ENCODE measurements around the gene SYTL3.
A peak's percentile ranks its signal among the peaks of the same experiment; 100 is the strongest.

Gene SYTL3

DNA sequence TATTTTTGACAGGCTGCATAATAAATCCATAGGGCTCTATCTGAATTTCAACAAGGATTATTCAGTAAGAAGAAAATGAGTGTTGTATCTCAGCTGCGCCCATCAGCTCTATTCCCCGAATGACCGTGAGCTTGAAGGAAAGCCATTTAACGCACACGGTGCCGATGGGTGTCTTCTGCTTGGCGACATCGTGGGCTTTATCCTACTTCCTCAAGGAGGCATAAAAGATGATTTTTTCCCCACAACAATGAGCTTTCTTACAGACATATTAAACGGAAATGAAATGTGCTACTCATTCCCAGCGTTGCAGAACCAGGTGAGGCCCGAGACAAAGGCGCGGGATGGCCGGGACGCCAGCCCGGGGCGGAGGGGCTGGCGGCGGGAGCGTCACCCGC is 6.0 kb upstream of the SYTL3 start:
- Histone ChIP-seq H3K9ac (peak overlapping the region; percentile 81), H3K27ac (peak overlapping the region; percentile 92), H3K4me1 (peaks cover 28% of the 10 kb centered on the region), H2AFZ (peak overlapping the region; percentile 85), H3K9me3 (ENCODE audit: control insufficient read depth, low read length) (no peaks in the 10 kb centered on the region), H3K36me3 (ENCODE audit: control insufficient read depth, insufficient read depth, low read length) (no peaks in the 10 kb centered on the region), H3K4me3 (ENCODE audit: low read depth, low read length) (peak overlapping the region; percentile 97), H3K79me2 (peaks cover 19% of the 10 kb centered on the region), H3K27me3 (ENCODE audit: control insufficient read depth, insufficient read depth, low read length) (no peaks in the 10 kb centered on the region), H3K4me2 (ENCODE audit: low read length) (peak overlapping the region; percentile 94)
- TF ChIP-seq, protein P1, sequence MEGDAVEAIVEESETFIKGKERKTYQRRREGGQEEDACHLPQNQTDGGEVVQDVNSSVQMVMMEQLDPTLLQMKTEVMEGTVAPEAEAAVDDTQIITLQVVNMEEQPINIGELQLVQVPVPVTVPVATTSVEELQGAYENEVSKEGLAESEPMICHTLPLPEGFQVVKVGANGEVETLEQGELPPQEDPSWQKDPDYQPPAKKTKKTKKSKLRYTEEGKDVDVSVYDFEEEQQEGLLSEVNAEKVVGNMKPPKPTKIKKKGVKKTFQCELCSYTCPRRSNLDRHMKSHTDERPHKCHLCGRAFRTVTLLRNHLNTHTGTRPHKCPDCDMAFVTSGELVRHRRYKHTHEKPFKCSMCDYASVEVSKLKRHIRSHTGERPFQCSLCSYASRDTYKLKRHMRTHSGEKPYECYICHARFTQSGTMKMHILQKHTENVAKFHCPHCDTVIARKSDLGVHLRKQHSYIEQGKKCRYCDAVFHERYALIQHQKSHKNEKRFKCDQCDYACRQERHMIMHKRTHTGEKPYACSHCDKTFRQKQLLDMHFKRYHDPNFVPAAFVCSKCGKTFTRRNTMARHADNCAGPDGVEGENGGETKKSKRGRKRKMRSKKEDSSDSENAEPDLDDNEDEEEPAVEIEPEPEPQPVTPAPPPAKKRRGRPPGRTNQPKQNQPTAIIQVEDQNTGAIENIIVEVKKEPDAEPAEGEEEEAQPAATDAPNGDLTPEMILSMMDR (IDR thresholded peaks at IDR 0.05) = no peak

- Histone ChIP-seq H3K4me1 (peaks cover 28% of the 10 kb centered on the region), H3K9me3 (ENCODE audit: control insufficient read depth, low read length) (no peaks in the 10 kb centered on the region), H3K27ac (peak within 1 kb of the TSS; percentile 92), H3K4me2 (ENCODE audit: low read length) (peak within 1 kb of the TSS; percentile 94), H2AFZ (peak within 1 kb of the TSS; percentile 85), H3K27me3 (ENCODE audit: control insufficient read depth, insufficient read depth, low read length) (no peaks in the 10 kb centered on the region), H3K79me2 (peaks cover 13% of the 10 kb centered on the region), H3K9ac (peak within 1 kb of the TSS; percentile 81), H3K36me3 (ENCODE audit: control insufficient read depth, insufficient read depth, low read length) (no peaks in the 10 kb centered on the region), H3K4me3 (ENCODE audit: low read depth, low read length) (peak within 1 kb of the TSS; percentile 97)
- TF ChIP-seq, protein P1 (IDR thresholded peaks at IDR 0.05) = no peak
Observed at GRCh38 chr6:158644231-158645063, 5.4 kb upstream of the SYTL3 start, which contains the start of gene DYNLT1. Gene DYNLT1, minus strand, starts transcription at chr6:158644743. Its CDS starts 35 bp downstream, at chr6:158644708.

DNA sequence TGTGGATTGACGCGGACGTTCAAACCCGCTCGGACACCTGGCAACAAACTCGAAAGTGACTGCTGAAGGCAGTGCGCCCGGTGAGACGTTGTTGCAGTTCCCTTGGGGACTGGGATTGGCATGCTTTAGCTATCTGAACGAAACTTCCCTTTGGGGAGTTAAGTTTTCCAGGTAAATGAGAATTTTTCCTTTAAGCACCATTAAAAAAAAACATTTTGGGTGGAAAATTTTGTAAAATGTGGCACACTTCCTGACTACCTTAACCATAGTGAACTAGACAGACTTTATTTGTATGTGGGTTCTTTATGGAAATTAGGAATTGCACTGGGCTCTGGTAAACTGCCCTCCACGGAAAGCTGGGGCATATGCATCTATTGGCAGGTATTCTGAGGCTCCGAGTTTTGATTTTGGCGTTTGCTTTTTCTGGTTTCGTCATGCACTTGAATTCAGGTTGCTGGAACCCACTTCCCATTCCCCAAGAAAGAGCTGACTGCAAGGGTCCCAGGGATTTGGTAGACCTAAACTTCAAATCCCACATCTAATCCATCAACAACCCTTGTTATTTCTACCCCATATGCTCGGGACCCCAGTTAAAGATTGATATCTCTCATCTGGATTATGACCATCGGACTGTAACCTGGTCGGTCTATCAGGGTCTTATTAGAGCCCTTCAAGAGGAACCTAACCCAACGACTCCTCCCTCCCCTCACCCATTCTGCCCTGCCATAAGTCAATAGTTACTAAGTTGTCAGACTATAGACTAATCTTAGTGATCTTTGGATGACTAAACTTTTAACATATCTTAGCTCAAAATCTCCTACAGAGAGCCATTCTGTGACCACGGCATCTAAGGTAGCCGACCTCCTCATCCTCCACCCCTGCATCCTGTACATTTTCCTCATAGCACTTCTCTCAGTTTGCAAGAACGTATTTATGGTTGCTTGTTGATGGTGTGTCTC is 4.5 kb upstream of the SYTL3 start:
- no peaks in the 10 kb centered on the region for H3K27me3 ChIP-seq (ENCODE audit: control insufficient read depth, insufficient read depth, low read length)
- H3K4me1 ChIP-seq = peaks cover 28% of the 10 kb centered on the region
- TF ChIP-seq, protein P1 (IDR thresholded peaks at IDR 0.05) = no peak
- H3K79me2 ChIP-seq = peaks cover 4% of the 10 kb centered on the region
- H3K36me3 ChIP-seq (ENCODE audit: control insufficient read depth, insufficient read depth, low read length) = no peaks in the 10 kb centered on the region
- H3K27ac ChIP-seq = peak overlapping the region; percentile 92
- peak overlapping the region; percentile 85 for H2AFZ ChIP-seq
- H3K4me2 ChIP-seq (ENCODE audit: low read length) = peak overlapping the region; percentile 94
- no peak overlapping the region for H3K9ac ChIP-seq
- no peaks in the 10 kb centered on the region for H3K9me3 ChIP-seq (ENCODE audit: control insufficient read depth, low read length)
- H3K4me3 ChIP-seq (ENCODE audit: low read depth, low read length) = peak overlapping the region; percentile 97

- H3K4me2 ChIP-seq (ENCODE audit: low read length) = no peak overlapping the region
- no peaks in the 10 kb centered on the region for H3K9me3 ChIP-seq (ENCODE audit: control insufficient read depth, low read length)
- TF ChIP-seq, protein P1 (IDR thresholded peaks at IDR 0.05) = no peak
- no peak overlapping the region for H3K9ac ChIP-seq
- no peaks in the 10 kb centered on the region for H3K79me2 ChIP-seq
- no peaks in the 10 kb centered on the region for H3K36me3 ChIP-seq (ENCODE audit: control insufficient read depth, insufficient read depth, low read length)
- H3K4me1 ChIP-seq = peaks cover 28% of the 10 kb centered on the region
- H3K27me3 ChIP-seq (ENCODE audit: control insufficient read depth, insufficient read depth, low read length) = no peaks in the 10 kb centered on the region
- H3K27ac ChIP-seq = peak overlapping the region; percentile 92
- H3K4me3 ChIP-seq (ENCODE audit: low read depth, low read length) = no peak overlapping the region
- H2AFZ ChIP-seq = peak overlapping the region; percentile 43
Observed at GRCh38 chr6:158646023-158646910, 3.6 kb upstream of the SYTL3 start.
